SK-N-MC (cell line): ENCODE data around the gene PRF1.

ENCODE experiments used
- DNase-seq: peaks from one replicate; pipeline ENCODE4 v3.0.0-alpha.2; 2011; ENCODE audit warnings: low read depth, low spot score
- H3K27ac ChIP-seq: fragments of 200-600 bp; sonication (generic); 2 replicates; pipeline ENCODE4 v1.5.1; 2016; ENCODE audit warnings: mixed run types
- H3K36me3 ChIP-seq: fragments of 200-600 bp; sonication (generic); 2 replicates; pipeline ENCODE4 v1.6.1; 2017; ENCODE audit warnings: antibody characterized with exemption, low read length, mixed read lengths; ENCODE audit not compliant: insufficient read depth
- H3K4me3 ChIP-seq: fragments of 200-600 bp; sonication (generic); 2 replicates; pipeline ENCODE4 v1.5.1; 2016
- H3K9ac ChIP-seq: fragments of 200-600 bp; sonication (generic); 2 replicates; pipeline ENCODE4 v1.8.0; 2017; ENCODE audit warnings: mixed run types, mixed read lengths; ENCODE audit not compliant: insufficient read length
- H3K9me3 ChIP-seq: fragments of 200-600 bp; sonication (generic); 2 replicates; pipeline ENCODE4 v1.6.1; 2017; ENCODE audit warnings: low read depth, mild to moderate bottlenecking, antibody characterized with exemption, low read length, moderate library complexity, mixed read lengths
- EZH2 ChIP-seq: fragments of 200-600 bp; sonication (generic); IDR thresholded peaks from one replicate; pipeline ENCODE4 v1.6.1; 2017; ENCODE audit warnings: antibody characterized with exemption
- FOXP2 ChIP-seq: optimal IDR thresholded peaks from 2 replicates; pipeline ENCODE3; 2011; ENCODE audit warnings: mild to moderate bottlenecking, moderate library complexity; ENCODE audit not compliant: insufficient read depth; ENCODE audit errors: extremely low read length, control extremely low read depth
- POLR2AphosphoS5 ChIP-seq: IDR thresholded peaks from 2 replicates; pipeline ENCODE4 v1.6.1; 2012; ENCODE audit warnings: mild to moderate bottlenecking, low read depth, low read length, borderline replicate concordance

The PRF1 gene

GRCh38 chr10:70597856-70598815 is 4.4 kb downstream of the PRF1 start:
- Histone ChIP-seq H3K9ac (no peak overlapping the region), H3K36me3 (no peaks in the 10 kb centered on the region), H3K4me3 (no peak overlapping the region), H3K27ac (no peak overlapping the region), H3K9me3 (no peaks in the 10 kb centered on the region)
- no peak for DNase-seq
- TF ChIP-seq FOXP2 (no peak), POLR2AphosphoS5 (no peak), EZH2 (no peak)

GRCh38 chr10:70596860-70597809 is 5.4 kb downstream of the PRF1 start:
- Histone ChIP-seq H3K36me3 (no peaks in the 10 kb centered on the region), H3K9me3 (no peaks in the 10 kb centered on the region), H3K9ac (no peak overlapping the region), H3K27ac (no peak overlapping the region), H3K4me3 (no peak overlapping the region)
- DNase-seq, result no peak
- TF ChIP-seq FOXP2 (no peak), EZH2 (no peak)

GRCh38 chr10:70596110-70596798 is 6.3 kb downstream of the PRF1 start:
- TF ChIP-seq FOXP2, result no peak
- TF ChIP-seq EZH2, result no peak
- no peak for TF ChIP-seq POLR2AphosphoS5
- DNase-seq, result no peak
- no peak overlapping the region for H3K27ac ChIP-seq
- H3K9ac ChIP-seq, result no peak overlapping the region
- H3K4me3 ChIP-seq, result no peak overlapping the region
- no peaks in the 10 kb centered on the region for H3K9me3 ChIP-seq
- no peaks in the 10 kb centered on the region for H3K36me3 ChIP-seq

DNA sequence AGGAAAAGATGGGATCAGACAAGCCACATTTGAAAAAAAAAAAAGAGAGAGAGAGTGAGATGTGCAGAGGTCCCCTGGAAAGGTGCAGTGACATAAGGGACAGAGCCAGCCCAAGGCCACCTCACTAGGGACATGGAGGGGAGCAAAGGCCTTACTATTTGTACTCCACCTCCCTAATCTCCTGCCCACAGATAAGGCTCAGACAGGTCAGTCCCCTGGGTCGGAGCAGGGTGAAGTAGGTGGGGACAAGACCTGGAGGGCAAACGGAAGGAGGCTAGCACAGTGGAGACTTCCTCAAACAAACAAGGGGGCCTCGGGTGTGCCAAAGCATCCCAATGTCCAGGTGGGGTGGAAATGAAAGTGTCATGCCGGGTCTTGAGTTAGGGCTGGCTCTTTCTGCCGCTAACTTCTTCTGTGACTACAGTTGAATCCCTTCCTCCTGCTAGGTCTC is 7.0 kb downstream of the PRF1 start:
- H3K27ac ChIP-seq, result no peak overlapping the region
- no peaks in the 10 kb centered on the region for H3K36me3 ChIP-seq
- H3K9me3 ChIP-seq, result no peaks in the 10 kb centered on the region
- H3K9ac ChIP-seq, result no peak overlapping the region
- no peak for TF ChIP-seq EZH2
- no peak for TF ChIP-seq FOXP2
- no peak overlapping the region for H3K4me3 ChIP-seq
- no peak for DNase-seq

GRCh38 chr10:70594161-70594560 is 8.4 kb downstream of the PRF1 start:
- Histone ChIP-seq H3K4me3 (no peak overlapping the region), H3K36me3 (no peaks in the 10 kb centered on the region), H3K9ac (no peak overlapping the region), H3K9me3 (no peaks in the 10 kb centered on the region), H3K27ac (no peak overlapping the region)
- DNase-seq, result no peak
- TF ChIP-seq POLR2AphosphoS5, result no peak
- no peak for TF ChIP-seq FOXP2
- no peak for TF ChIP-seq EZH2

- H3K9me3 ChIP-seq, result no peaks in the 10 kb centered on the region
- no peak overlapping the region for H3K9ac ChIP-seq
- H3K36me3 ChIP-seq, result no peaks in the 10 kb centered on the region
- no peak for DNase-seq
- TF ChIP-seq POLR2AphosphoS5, result no peak
- TF ChIP-seq FOXP2, result no peak
- no peak for TF ChIP-seq EZH2
- no peak overlapping the region for H3K4me3 ChIP-seq
- no peak overlapping the region for H3K27ac ChIP-seq
Observed at GRCh38 chr10:70593513-70593890, 9.0 kb downstream of the PRF1 start.

DNA sequence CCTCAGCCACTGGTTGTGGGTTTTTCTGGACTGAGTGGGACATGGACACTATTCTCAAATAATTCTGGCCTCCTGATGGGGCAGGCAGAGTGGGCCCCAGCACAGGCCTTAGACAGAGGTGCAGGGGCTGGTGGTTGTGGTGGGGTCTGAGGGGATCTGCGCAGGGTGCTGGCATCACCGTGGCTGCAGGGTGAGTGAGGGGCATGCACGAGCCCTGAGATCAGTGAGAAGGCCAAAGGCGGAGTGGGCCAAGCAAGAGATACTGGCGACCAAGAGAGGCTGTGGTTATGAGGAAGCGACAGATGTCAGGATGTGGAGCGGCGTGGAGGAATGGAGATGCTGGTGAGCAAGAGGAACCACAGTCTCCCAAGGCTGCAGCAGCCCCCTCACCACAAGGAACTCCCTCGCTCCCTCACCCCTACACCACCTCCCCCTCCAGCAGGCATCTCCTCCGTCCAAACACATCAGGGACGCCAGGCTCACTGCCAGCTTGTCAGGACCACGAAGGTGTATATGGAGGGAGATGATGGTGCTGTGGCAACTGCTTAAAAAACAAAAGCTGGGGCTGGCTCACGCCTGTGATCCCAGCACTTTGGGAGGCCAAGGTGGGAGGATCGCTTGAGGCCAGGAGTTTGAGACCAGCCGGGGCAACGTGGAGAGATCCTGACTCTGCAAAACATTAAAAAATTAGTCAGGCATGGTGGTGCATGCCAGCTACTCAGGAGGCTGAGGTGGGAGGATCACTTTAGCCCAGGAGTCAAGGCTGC is 9.6 kb downstream of the PRF1 start:
- TF ChIP-seq EZH2, result no peak
- no peak for TF ChIP-seq FOXP2
- TF ChIP-seq POLR2AphosphoS5, result no peak
- no peak for DNase-seq
- Histone ChIP-seq H3K9me3 (no peaks in the 10 kb centered on the region), H3K9ac (no peak overlapping the region), H3K27ac (no peak overlapping the region), H3K36me3 (no peaks in the 10 kb centered on the region), H3K4me3 (no peak overlapping the region)
